ENCODE measurements around the gene YWHAH. TPM values are rescaled to one million over a fixed set of nuclear protein-coding genes. Genes with fewer than 3 reads are reported as not detected.

Gene YWHAH
- total and polyA plus RNA-seq, 2 of the 8 experiments (the other 6 are each of a cell fraction or from before 2014, with no cell fraction given), result 146 to 247 TPM

- Histone ChIP-seq H2BK120ac (replicated peaks; ENCODE audit: low read depth, low read length) (peak overlapping the region; percentile 88), H3K27me3 (replicated peaks in 1 of 4; ENCODE audit: control insufficient read depth in 3 of 4, extremely low read depth in 1 of 4, insufficient read depth in 3 of 4, low read length in 3 of 4) (no peaks in the 10 kb centered on the region), H3K4me2 (ENCODE audit: insufficient read depth in 1 of 2, low read depth in 2 of 2, low read length in 2 of 2) (peak overlapping the region; percentile 93 to 95), H3K27ac (ENCODE audit: low read depth, low read length) (peak overlapping the region; percentile 87; the same call in 1 of the 2 replicates), H3K23ac (ENCODE audit: insufficient read length) (no peak overlapping the region), H2BK20ac (ENCODE audit: low read length) (peak overlapping the region; percentile 72; the same call in 1 of the 2 replicates), H3K79me1 (ENCODE audit: low read depth, low read length) (peaks cover 6% of the 10 kb centered on the region), H2AK5ac (ENCODE audit: low read depth, low read length) (0 out of 2 replicates have a peak overlapping the region, but pooled peaks have one; percentile 25), H2BK12ac (ENCODE audit: low read depth, low read length) (0 out of 2 replicates have a peak overlapping the region, but pooled peaks have one; percentile 89), H2AFZ (ENCODE audit: low read length) (peak overlapping the region; percentile 47; the same call in 1 of the 2 replicates), H4K5ac (ENCODE audit: insufficient read length, low read depth, low read length) (peak overlapping the region; percentile 86), H3K4ac (replicated peaks; ENCODE audit: insufficient read length, low read depth, low read length) (peak overlapping the region; percentile 53), H4K8ac (ENCODE audit: extremely low read depth, insufficient read depth, low read length) (peak overlapping the region; percentile 97), H4K91ac (replicated peaks; ENCODE audit: insufficient read length, low read length) (peak overlapping the region; percentile 87), H3K14ac (ENCODE audit: insufficient read length) (no peak overlapping the region), H3K9me3 (ENCODE audit: insufficient read depth in 2 of 2, low read depth in 1 of 2, low read length in 1 of 2) (no peaks in the 10 kb centered on the region), H3K18ac (ENCODE audit: extremely low read depth, low read length) (no peak overlapping the region; the same call in none of the 2 replicates), H3K4me1 (replicated peaks in 1 of 4; ENCODE audit: control insufficient read depth in 3 of 4, insufficient read depth in 4 of 4, low read length in 3 of 4) (peaks cover 2 to 14% (median 11%) of the 10 kb centered on the region in 4 experiments; a peak in 6 of 7 replicates), H3K56ac (replicated peaks; ENCODE audit: insufficient read length, low read depth, low read length) (peak overlapping the region; percentile 78), H3K36me3 (ENCODE audit: control insufficient read depth in 2 of 4, insufficient read depth in 4 of 4, low read length in 3 of 4) (peaks cover 0 to 14% (median 4%) of the 10 kb centered on the region in 4 experiments; a peak in 2 of 8 replicates), H4K20me1 (replicated peaks in 1 of 2; ENCODE audit: control insufficient read depth in 1 of 2, insufficient read depth in 2 of 2, low read length in 2 of 2) (peaks cover 6 to 10% of the 10 kb centered on the region in 2 experiments), H2BK5ac (ENCODE audit: low read depth, low read length) (peak overlapping the region; percentile 95), H3K79me2 (ENCODE audit: control insufficient read depth in 1 of 2, insufficient read depth in 2 of 2, low read length in 2 of 2) (peaks cover 20 to 36% of the 10 kb centered on the region in 2 experiments), H2BK15ac (ENCODE audit: low read length) (peak overlapping the region; percentile 99), H3K4me3 (ENCODE audit: extremely low read depth in 1 of 4, insufficient read depth in 2 of 4, low read depth in 3 of 4, low read length in 4 of 4) (peak overlapping the region; percentile 52 to 88 (median 81)), H3K9ac (replicated peaks in 1 of 4; ENCODE audit: extremely low read depth in 1 of 4, low read depth in 3 of 4, low read length in 3 of 4) (peak overlapping the region in 3 of 4 experiments; percentile 87 to 92 (median 91); a peak in 6 of 7 replicates), H3K23me2 (ENCODE audit: low read depth, low read length) (peaks cover 9% of the 10 kb centered on the region; the same call in 1 of the 2 replicates)
- no peak for FAIRE-seq
- no peak for TF ChIP-seq CBX8 (IDR thresholded peaks at IDR 0.05; ENCODE audit: borderline replicate concordance, low read depth, low read length)
- no peak for TF ChIP-seq YY1 (IDR thresholded peaks at IDR 0.05; ENCODE audit: low read depth, low read length)
- TF ChIP-seq BCL11A (IDR thresholded peaks at IDR 0.05; ENCODE audit: low read depth in 2 of 2, low read length in 2 of 2), result no peak
- TF ChIP-seq POLR2AphosphoS5 (IDR thresholded peaks at IDR 0.05; ENCODE audit: low read depth, low read length), result 0 out of 2 replicates have a peak, but pooled peaks have one; percentile 70
- TF ChIP-seq KDM1A (IDR thresholded peaks at IDR 0.05; ENCODE audit: borderline replicate concordance, low read length), result no peak
- 0 out of 2 replicates have a peak, but pooled peaks have one; percentile 17 for TF ChIP-seq SP4 (IDR thresholded peaks at IDR 0.05; ENCODE audit: low read length)
- TF ChIP-seq CTBP2 (IDR thresholded peaks at IDR 0.05; ENCODE audit: borderline replicate concordance, insufficient read depth, insufficient read length, low read length), result no peak
- ChIA-PET CTCF (ENCODE audit: partially characterized antibody) (interaction anchor here (1.6 to 3.2 kb wide), 3 partner anchors 17 to 263 kb away, joined by 3 to 12 read pairs (median 5); no protein-coding TSS in a partner anchor), POLR2A (ENCODE audit: partially characterized antibody) (interaction anchor here (0.7 to 2.6 kb wide), 6 partner anchors 11 to 190 kb away, joined by 3 to 12 read pairs (median 3); no protein-coding TSS in a partner anchor)
- no peak for DNase-seq (ENCODE audit: low read depth in 1 of 2, low spot score in 2 of 2)
- WGBS, 2 experiments (ENCODE audit: extremely low coverage in 1 of 2, insufficient coverage in 1 of 2, insufficient read length in 1 of 2, insufficient replicate concordance in 2 of 2, low coverage in 1 of 2, low lambda C conversion rate in 2 of 2, missing lambda C conversion rate in 1 of 2), result 39% methylated on average over 15 of the region's 15 CpGs; no CpG with 5 or more reads in 1 of the 2 experiments
Measured at GRCh38 chr22:31943206-31943977, 943 bp upstream of the YWHAH start.

Measured in H1 (cell line).